SK-N-MC (cell line): ENCODE data around the gene STAG2.

Experiments
- EZH2 ChIP-seq: fragments of 200-600 bp; sonication (generic); IDR thresholded peaks from one replicate; pipeline ENCODE4 v1.6.1; 2017; ENCODE audit warnings: antibody characterized with exemption
- FOXP2 ChIP-seq: optimal IDR thresholded peaks from 2 replicates; pipeline ENCODE3; 2011; ENCODE audit warnings: mild to moderate bottlenecking, moderate library complexity; ENCODE audit not compliant: insufficient read depth; ENCODE audit errors: extremely low read length, control extremely low read depth
- POLR2AphosphoS5 ChIP-seq: IDR thresholded peaks from 2 replicates; pipeline ENCODE4 v1.6.1; 2012; ENCODE audit warnings: mild to moderate bottlenecking, low read depth, low read length, borderline replicate concordance

DNA sequence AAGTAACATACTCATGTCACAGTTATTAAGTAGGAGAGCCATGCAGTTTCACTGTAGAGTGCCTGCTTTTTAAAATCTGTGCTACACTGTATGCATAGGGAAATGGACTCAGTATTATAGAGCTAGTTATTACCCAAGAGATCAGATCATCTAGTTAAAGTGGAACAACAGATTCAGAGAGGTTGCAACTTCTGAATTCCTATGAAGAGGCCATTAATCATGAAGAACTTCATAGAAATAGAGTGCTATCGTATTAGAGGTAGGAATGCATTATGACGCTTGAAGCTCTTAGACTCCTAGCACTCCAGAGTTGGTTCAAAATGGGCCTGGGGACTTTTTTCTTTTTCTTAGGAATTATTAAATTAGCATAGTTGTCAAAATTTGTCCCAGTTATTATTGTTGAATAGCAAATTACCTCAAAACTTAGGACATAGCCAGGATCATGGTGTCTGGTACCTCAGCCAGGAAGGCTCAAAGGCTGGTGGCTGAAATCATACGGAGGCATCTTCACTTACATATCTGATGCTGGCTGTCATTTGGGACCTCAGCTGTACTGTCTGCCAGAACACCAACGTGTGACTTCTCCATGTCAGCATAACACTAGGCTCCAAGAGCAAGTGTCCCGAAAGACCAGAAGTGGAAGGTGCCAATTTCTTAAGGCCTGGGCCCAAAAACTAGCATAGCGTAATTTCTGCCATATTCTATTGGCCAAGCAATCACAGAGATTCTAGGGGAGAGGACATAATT, 125.7 kb downstream of the STAG2 start:
- no peak for TF ChIP-seq POLR2AphosphoS5
- TF ChIP-seq EZH2: no peak
- no peak for TF ChIP-seq FOXP2
